Hepatocyte (in vitro differentiated cells): Measurements from ENCODE around the gene SYNGR1. TPM values are rescaled to one million over a fixed set of nuclear protein-coding genes. Genes with fewer than 3 reads are reported as not detected.

Source experiments
- DNase-seq: peaks from one replicate; pipeline ENCODE4 v3.0.0-alpha.2; 2016; ENCODE audit warnings: low spot score
- H2AFZ ChIP-seq: fragments of 200-600 bp; sonication (generic); 2 replicates; pipeline ENCODE4 v1.6.0; 2016; ENCODE audit warnings: antibody characterized with exemption, mild to moderate bottlenecking
- H3K27ac ChIP-seq: fragments of 200-600 bp; sonication (generic); 2 replicates; pipeline ENCODE4 v1.5.1; 2016; ENCODE audit warnings: mild to moderate bottlenecking
- H3K27me3 ChIP-seq: fragments of 200-600 bp; sonication (generic); 2 replicates; pipeline ENCODE4 v1.6.1; 2016
- H3K36me3 ChIP-seq: fragments of 200-600 bp; sonication (generic); replicated peaks from 2 replicates; pipeline ENCODE4 v1.5.1; 2016; ENCODE audit warnings: low read depth; ENCODE audit not compliant: insufficient read depth
- H3K4me1 ChIP-seq: fragments of 200-600 bp; sonication (generic); 2 replicates; pipeline ENCODE4 v1.5.1; 2016; ENCODE audit warnings: mild to moderate bottlenecking, moderate library complexity; ENCODE audit not compliant: insufficient read depth
- H3K4me2 ChIP-seq: fragments of 200-600 bp; sonication (generic); 2 replicates; pipeline ENCODE4 v1.6.0; 2016
- H3K4me3 ChIP-seq: fragments of 200-600 bp; sonication (generic); 2 replicates; pipeline ENCODE4 v1.5.1; 2016; ENCODE audit warnings: mild to moderate bottlenecking
- H3K79me2 ChIP-seq: fragments of 200-600 bp; sonication (generic); 2 replicates; pipeline ENCODE4 v1.6.0; 2017; ENCODE audit warnings: mild to moderate bottlenecking
- H3K9me2 ChIP-seq: fragments of 200-600 bp; sonication (generic); replicated peaks from 2 replicates; pipeline ENCODE4 v1.6.0; 2017; ENCODE audit warnings: mild to moderate bottlenecking; ENCODE audit not compliant: insufficient read depth
- H3K9me3 ChIP-seq: fragments of 200-600 bp; sonication (generic); 2 replicates; pipeline ENCODE4 v1.5.1; 2016; ENCODE audit warnings: low read depth, mild to moderate bottlenecking
- H4K20me1 ChIP-seq: fragments of 200-600 bp; sonication (generic); 2 replicates; pipeline ENCODE4 v1.6.0; 2016; ENCODE audit warnings: mild to moderate bottlenecking; ENCODE audit not compliant: insufficient read depth, poor library complexity, severe bottlenecking
- CTCF ChIP-seq: fragments of 200-600 bp; sonication (generic); IDR thresholded peaks from 2 replicates; pipeline ENCODE4 v1.5.1; 2016; ENCODE audit warnings: antibody characterized with exemption, mild to moderate bottlenecking; ENCODE audit not compliant: poor library complexity
- EZH2 ChIP-seq: fragments of 200-600 bp; sonication (generic); IDR thresholded peaks from 2 replicates; pipeline ENCODE4 v1.6.1; 2016; ENCODE audit warnings: antibody characterized with exemption, mild to moderate bottlenecking, borderline replicate concordance
- EZH2phosphoT487 ChIP-seq: fragments of 200-600 bp; sonication (generic); IDR thresholded peaks from one replicate; pipeline ENCODE4 v1.6.1; 2018; ENCODE audit warnings: antibody characterized with exemption, mild to moderate bottlenecking, low read depth, moderate library complexity; ENCODE audit not compliant: unreplicated experiment, severe bottlenecking
- WGBS: methylation state at CpG from one replicate; pipeline ENCODE4 v1.1.6; 2016; ENCODE audit warnings: low lambda C conversion rate; ENCODE audit errors: missing lambda C conversion rate; 5-methylcytosine and 5-hydroxymethylcytosine counted together
- polyA plus RNA-seq: library from polyadenylated mRNA; unstranded; fragments of >200 nt; fragmentation: Nextera tagmentation; extraction: Ambion mirVana; gene quantifications from 2 replicates; pipeline ENCODE4 v1.2.1, GENCODE V29; 2016
- total RNA-seq: library from RNA; depleted of rRNA; stranded (reverse); fragments of >200 nt; gene quantifications from 2 replicates; pipeline ENCODE4 v1.2.3, GENCODE V29; 2014

The SYNGR1 gene
- total and polyA plus RNA-seq, 2 experiments from 2014 or later = 23.1 to 58.8 TPM

GRCh38 chr22:39421691-39422090, 71.9 kb downstream of the SYNGR1 start:
- Histone ChIP-seq H3K4me1 (no peaks in the 10 kb centered on the region), H3K36me3 (no peaks in the 10 kb centered on the region), H3K9me2 (no peaks in the 10 kb centered on the region), H3K9me3 (no peaks in the 10 kb centered on the region), H4K20me1 (no peaks in the 10 kb centered on the region), H3K4me3 (no peak overlapping the region), H3K27ac (no peak overlapping the region), H2AFZ (no peak overlapping the region), H3K27me3 (no peaks in the 10 kb centered on the region), H3K79me2 (no peaks in the 10 kb centered on the region), H3K4me2 (no peak overlapping the region)
- DNase-seq = peak; percentile 2
- 93% methylated on average over 10 of the region's 11 CpGs for WGBS
- no peak for TF ChIP-seq EZH2phosphoT487
- no peak for TF ChIP-seq EZH2
- TF ChIP-seq CTCF = no peak

- H3K36me3 ChIP-seq = no peaks in the 10 kb centered on the region
- H2AFZ ChIP-seq = no peak overlapping the region
- no peaks in the 10 kb centered on the region for H4K20me1 ChIP-seq
- no peaks in the 10 kb centered on the region for H3K27me3 ChIP-seq
- H3K9me3 ChIP-seq = no peaks in the 10 kb centered on the region
- no peaks in the 10 kb centered on the region for H3K9me2 ChIP-seq
- no peak overlapping the region for H3K4me2 ChIP-seq
- no peak for DNase-seq
- no peak overlapping the region for H3K4me3 ChIP-seq
- H3K4me1 ChIP-seq = no peaks in the 10 kb centered on the region
- H3K79me2 ChIP-seq = no peaks in the 10 kb centered on the region
- 95% methylated on average over 7 of the region's 7 CpGs for WGBS
- TF ChIP-seq EZH2phosphoT487 = no peak
- no peak for TF ChIP-seq CTCF
- no peak for TF ChIP-seq EZH2
- no peak overlapping the region for H3K27ac ChIP-seq
Observed at GRCh38 chr22:39422101-39422500, 72.3 kb downstream of the SYNGR1 start.

GRCh38 chr22:39422721-39423120, 72.9 kb downstream of the SYNGR1 start:
- Histone ChIP-seq H2AFZ (no peak overlapping the region), H3K4me3 (no peak overlapping the region), H3K36me3 (no peaks in the 10 kb centered on the region), H3K27ac (no peak overlapping the region), H3K79me2 (no peaks in the 10 kb centered on the region), H4K20me1 (no peaks in the 10 kb centered on the region), H3K9me3 (no peaks in the 10 kb centered on the region), H3K9me2 (no peaks in the 10 kb centered on the region), H3K4me1 (no peaks in the 10 kb centered on the region), H3K27me3 (no peaks in the 10 kb centered on the region), H3K4me2 (no peak overlapping the region)
- WGBS = 93% methylated on average over 6 of the region's 6 CpGs
- no peak for DNase-seq
- TF ChIP-seq CTCF = no peak

GRCh38 chr22:39423976-39424375, 74.2 kb downstream of the SYNGR1 start:
- Histone ChIP-seq H3K9me3 (no peaks in the 10 kb centered on the region), H2AFZ (no peak overlapping the region), H3K4me3 (no peak overlapping the region), H3K4me2 (no peak overlapping the region), H3K27ac (no peak overlapping the region), H4K20me1 (no peaks in the 10 kb centered on the region), H3K9me2 (no peaks in the 10 kb centered on the region), H3K27me3 (no peaks in the 10 kb centered on the region), H3K79me2 (no peaks in the 10 kb centered on the region), H3K36me3 (no peaks in the 10 kb centered on the region), H3K4me1 (no peaks in the 10 kb centered on the region)
- 97% methylated on average over 3 of the region's 3 CpGs for WGBS
- DNase-seq = no peak
- TF ChIP-seq CTCF = no peak
- no peak for TF ChIP-seq EZH2
- no peak for TF ChIP-seq EZH2phosphoT487
